HUES64 (cell line): ENCODE results near the gene KIF20B. TPM values are rescaled to one million over a fixed set of nuclear protein-coding genes. Genes with fewer than 3 reads are reported as not detected.
A peak's percentile ranks its signal among the peaks of the same experiment; 100 is the strongest.

Source experiments
- H3K27ac ChIP-seq: 2 replicates; pipeline ENCODE4 v1.7.0; 2013; ENCODE audit warnings: low read depth, low read length, inconsistent platforms
- H3K27me3 ChIP-seq: 2 replicates; pipeline ENCODE4 v1.6.1; 2013; ENCODE audit warnings: mild to moderate bottlenecking, low read length; ENCODE audit not compliant: insufficient read depth
- H3K36me3 ChIP-seq: 2 replicates; pipeline ENCODE4 v1.6.1; 2013; ENCODE audit warnings: mild to moderate bottlenecking, low read length; ENCODE audit not compliant: insufficient read depth
- H3K4me1 ChIP-seq: 2 replicates; pipeline ENCODE4 v1.6.1; 2013; ENCODE audit warnings: mild to moderate bottlenecking, low read length, moderate library complexity; ENCODE audit not compliant: insufficient read depth
- H3K4me3 ChIP-seq: 2 replicates; pipeline ENCODE4 v1.5.1; 2013; ENCODE audit warnings: mild to moderate bottlenecking, low read length, moderate library complexity
- H3K9ac ChIP-seq: 2 replicates; pipeline ENCODE4 v1.6.1; 2013; ENCODE audit warnings: mild to moderate bottlenecking, low read depth, low read length
- H3K9me3 ChIP-seq: 2 replicates; pipeline ENCODE4 v1.6.1; 2013; ENCODE audit warnings: low read depth, low read length; ENCODE audit not compliant: insufficient read depth
- WGBS: fragments of 150-250, 120-280 bp; methylation state at CpG from one replicate; pipeline ENCODE4 v1.1.7; 2013; ENCODE audit warnings: missing lambda C conversion rate; 5-methylcytosine and 5-hydroxymethylcytosine counted together
- polyA plus RNA-seq, 2 experiments: library from polyadenylated mRNA; stranded (reverse); fragments of 50-300 nt; gene quantifications; one replicate each; pipeline ENCODE4 v1.2.3, GENCODE V29; 2013

KIF20B gene, protein sequence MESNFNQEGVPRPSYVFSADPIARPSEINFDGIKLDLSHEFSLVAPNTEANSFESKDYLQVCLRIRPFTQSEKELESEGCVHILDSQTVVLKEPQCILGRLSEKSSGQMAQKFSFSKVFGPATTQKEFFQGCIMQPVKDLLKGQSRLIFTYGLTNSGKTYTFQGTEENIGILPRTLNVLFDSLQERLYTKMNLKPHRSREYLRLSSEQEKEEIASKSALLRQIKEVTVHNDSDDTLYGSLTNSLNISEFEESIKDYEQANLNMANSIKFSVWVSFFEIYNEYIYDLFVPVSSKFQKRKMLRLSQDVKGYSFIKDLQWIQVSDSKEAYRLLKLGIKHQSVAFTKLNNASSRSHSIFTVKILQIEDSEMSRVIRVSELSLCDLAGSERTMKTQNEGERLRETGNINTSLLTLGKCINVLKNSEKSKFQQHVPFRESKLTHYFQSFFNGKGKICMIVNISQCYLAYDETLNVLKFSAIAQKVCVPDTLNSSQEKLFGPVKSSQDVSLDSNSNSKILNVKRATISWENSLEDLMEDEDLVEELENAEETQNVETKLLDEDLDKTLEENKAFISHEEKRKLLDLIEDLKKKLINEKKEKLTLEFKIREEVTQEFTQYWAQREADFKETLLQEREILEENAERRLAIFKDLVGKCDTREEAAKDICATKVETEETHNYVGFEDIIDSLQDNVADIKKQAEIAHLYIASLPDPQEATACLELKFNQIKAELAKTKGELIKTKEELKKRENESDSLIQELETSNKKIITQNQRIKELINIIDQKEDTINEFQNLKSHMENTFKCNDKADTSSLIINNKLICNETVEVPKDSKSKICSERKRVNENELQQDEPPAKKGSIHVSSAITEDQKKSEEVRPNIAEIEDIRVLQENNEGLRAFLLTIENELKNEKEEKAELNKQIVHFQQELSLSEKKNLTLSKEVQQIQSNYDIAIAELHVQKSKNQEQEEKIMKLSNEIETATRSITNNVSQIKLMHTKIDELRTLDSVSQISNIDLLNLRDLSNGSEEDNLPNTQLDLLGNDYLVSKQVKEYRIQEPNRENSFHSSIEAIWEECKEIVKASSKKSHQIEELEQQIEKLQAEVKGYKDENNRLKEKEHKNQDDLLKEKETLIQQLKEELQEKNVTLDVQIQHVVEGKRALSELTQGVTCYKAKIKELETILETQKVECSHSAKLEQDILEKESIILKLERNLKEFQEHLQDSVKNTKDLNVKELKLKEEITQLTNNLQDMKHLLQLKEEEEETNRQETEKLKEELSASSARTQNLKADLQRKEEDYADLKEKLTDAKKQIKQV (N-terminal part only)
- polyA plus RNA-seq (2013, experiment 1 of 2): 29.5 TPM
- polyA plus RNA-seq (2013, experiment 2 of 2): 30.3 TPM

- H3K27ac ChIP-seq: peak within 1 kb of the TSS; percentile 82
- H3K4me3 ChIP-seq: peak within 1 kb of the TSS; percentile 82
- peak within 1 kb of the TSS; percentile 86 for H3K9ac ChIP-seq
- H3K27me3 ChIP-seq: no peaks in the 10 kb centered on the region
- H3K36me3 ChIP-seq: peaks cover 9% of the 10 kb centered on the region
- peaks cover 26% of the 10 kb centered on the region for H3K4me1 ChIP-seq
- WGBS: under 1% methylated on average over 48 of the region's 48 CpGs
- no peaks in the 10 kb centered on the region for H3K9me3 ChIP-seq
Measured at GRCh38 chr10:89701242-89702120, at the start of gene KIF20B. Gene KIF20B (plus strand): TSS chr10:89701590. CDS start chr10:89705295, 3,705 bp downstream.

- Histone ChIP-seq H3K9me3 (peaks cover 11% of the 10 kb centered on the region; the same call in 1 of the 2 replicates), H3K36me3 (no peaks in the 10 kb centered on the region), H3K4me3 (no peak overlapping the region), H3K4me1 (no peaks in the 10 kb centered on the region; the same call in 1 of the 2 replicates), H3K27ac (no peak overlapping the region), H3K27me3 (no peaks in the 10 kb centered on the region), H3K9ac (no peak overlapping the region)
- WGBS: 98% methylated on average over 3 of the region's 3 CpGs
Measured at GRCh38 chr10:89651916-89652573, 49.3 kb upstream of the KIF20B start.

GRCh38 chr10:89652806-89653370 lies 48.5 kb upstream of the KIF20B start:
- no peaks in the 10 kb centered on the region for H3K36me3 ChIP-seq
- H3K4me3 ChIP-seq: no peak overlapping the region
- H3K27me3 ChIP-seq: no peaks in the 10 kb centered on the region
- no peaks in the 10 kb centered on the region; the same call in 1 of the 2 replicates for H3K4me1 ChIP-seq
- H3K9me3 ChIP-seq: peaks cover 11% of the 10 kb centered on the region; the same call in 1 of the 2 replicates
- H3K9ac ChIP-seq: no peak overlapping the region
- WGBS: 95% methylated on average over 3 of the region's 3 CpGs
- H3K27ac ChIP-seq: no peak overlapping the region

DNA sequence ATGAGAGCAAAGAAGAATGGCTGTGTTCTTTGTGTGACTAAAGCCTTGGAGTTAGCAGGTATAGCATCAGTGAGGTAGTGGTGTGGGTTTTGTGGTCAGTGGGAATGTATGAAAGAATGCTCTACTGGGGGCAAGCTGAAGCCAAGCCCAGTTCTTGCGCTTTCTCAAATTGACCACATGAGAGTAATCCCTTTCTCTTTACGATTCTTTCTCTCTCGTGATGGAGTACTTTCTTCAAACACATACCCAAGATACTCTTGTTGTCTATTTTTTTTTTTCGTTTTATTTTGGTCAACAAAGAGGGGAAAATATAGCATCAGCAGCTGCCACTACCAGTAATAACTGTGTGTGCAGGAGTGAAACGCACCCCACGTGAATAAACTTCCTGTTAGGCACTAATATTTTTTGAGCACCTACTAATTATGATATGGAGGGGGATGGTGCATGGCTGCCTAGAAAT lies 48.0 kb upstream of the KIF20B start:
- H3K27ac ChIP-seq: no peak overlapping the region
- WGBS: 82% methylated on average over 6 of the region's 6 CpGs
- no peak overlapping the region for H3K4me3 ChIP-seq
- no peaks in the 10 kb centered on the region for H3K36me3 ChIP-seq
- H3K4me1 ChIP-seq: no peaks in the 10 kb centered on the region; the same call in 1 of the 2 replicates
- peaks cover 11% of the 10 kb centered on the region; the same call in 1 of the 2 replicates for H3K9me3 ChIP-seq
- H3K9ac ChIP-seq: no peak overlapping the region
- no peaks in the 10 kb centered on the region for H3K27me3 ChIP-seq

DNA sequence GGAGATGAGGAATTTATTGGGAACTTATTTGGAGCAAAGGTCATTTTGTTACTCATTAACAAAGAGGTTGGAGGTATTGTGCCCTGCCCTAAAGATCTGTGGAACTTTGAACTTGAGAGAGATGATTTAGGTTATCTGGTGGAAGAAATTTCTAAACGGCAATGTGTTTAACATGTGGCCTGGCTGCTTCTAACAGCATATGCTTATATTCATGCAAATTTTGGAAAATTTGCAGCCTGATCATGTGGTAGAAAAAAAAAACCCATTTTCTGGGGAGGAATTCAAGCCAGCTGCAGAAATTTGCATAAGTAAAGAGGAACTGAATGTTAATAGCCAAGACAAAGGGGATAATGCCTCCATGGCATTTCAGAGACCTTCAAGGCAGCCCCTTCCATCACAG lies 45.7 kb upstream of the KIF20B start:
- 89% methylated on average over 1 of the region's 1 CpG for WGBS
- H3K4me3 ChIP-seq: no peak overlapping the region
- H3K36me3 ChIP-seq: no peaks in the 10 kb centered on the region
- H3K27ac ChIP-seq: no peak overlapping the region
- no peak overlapping the region for H3K9ac ChIP-seq
- no peaks in the 10 kb centered on the region; the same call in 1 of the 2 replicates for H3K4me1 ChIP-seq
- no peaks in the 10 kb centered on the region for H3K27me3 ChIP-seq
- peaks cover 11% of the 10 kb centered on the region; the same call in 1 of the 2 replicates for H3K9me3 ChIP-seq

DNA sequence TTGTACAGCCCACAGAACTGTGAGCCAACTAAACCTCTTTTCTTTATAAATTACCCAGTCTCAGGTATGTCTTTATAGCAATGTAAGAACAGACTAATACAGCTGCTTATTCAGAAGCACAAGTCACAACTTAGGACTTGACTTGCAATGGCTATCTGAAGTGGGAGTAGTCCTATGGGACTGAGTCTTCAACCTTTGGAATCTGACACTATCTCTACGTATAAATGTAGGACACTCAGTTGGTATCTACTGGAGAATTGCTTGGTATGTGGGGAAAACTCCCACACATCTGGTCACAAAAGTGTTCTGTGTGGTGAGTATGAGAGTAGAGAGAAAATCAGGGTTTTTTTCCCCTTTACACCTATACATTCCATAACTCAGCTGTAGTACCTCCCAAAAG lies 44.1 kb upstream of the KIF20B start:
- H3K9me3 ChIP-seq: peaks cover 11% of the 10 kb centered on the region; the same call in 1 of the 2 replicates
- no peaks in the 10 kb centered on the region for H3K4me1 ChIP-seq
- no peak overlapping the region for H3K4me3 ChIP-seq
- no peaks in the 10 kb centered on the region for H3K27me3 ChIP-seq
- no peak overlapping the region for H3K27ac ChIP-seq
- H3K9ac ChIP-seq: no peak overlapping the region
- H3K36me3 ChIP-seq: no peaks in the 10 kb centered on the region
- WGBS: 100% methylated on average over 1 of the region's 1 CpG

DNA sequence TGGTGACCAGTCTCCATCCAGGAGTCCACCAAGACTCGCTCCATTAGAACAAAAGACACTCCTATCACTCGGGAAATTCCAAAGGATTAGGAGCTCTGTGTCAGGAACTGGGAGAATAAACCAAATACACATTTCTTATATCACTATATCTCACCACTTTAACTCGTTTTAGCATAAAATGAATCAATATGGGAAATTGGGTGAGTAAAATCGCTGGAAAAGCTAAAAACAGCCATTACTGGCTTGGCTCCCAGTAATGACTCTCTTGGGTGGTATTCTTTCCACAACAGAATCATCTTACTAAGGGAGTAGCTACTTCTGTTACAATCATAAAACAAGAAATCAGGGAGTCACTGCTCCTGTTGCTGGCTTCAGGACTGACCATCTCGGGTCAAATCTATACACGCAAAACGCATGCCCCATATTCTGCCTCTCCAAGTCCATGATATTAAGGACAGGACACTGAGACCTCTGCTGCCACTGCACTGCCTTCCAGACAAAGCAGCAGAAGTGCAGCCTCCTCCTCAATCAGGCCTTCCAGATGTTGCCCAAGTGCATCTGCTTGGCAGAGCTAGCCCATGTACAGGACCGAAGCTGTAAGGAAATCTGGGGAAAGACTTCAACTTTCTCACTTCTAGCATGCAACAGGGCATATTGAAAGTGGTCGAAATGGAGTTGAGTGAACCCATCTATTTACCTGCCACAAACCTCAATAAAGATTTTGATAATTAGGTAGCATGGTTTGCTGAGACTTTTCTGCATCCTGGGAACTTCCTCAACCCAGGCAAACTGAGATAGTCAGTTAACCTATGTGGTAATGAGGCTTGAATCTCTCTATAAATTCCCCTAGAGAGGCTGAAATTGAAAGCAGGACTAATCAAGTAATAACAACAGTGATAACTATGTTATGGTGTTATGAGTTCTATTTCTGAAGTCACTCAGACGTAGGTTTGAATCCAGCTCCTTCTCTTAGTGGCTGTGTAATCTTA lies 42.0 kb upstream of the KIF20B start:
- Histone ChIP-seq H3K4me3 (no peak overlapping the region), H3K4me1 (no peaks in the 10 kb centered on the region), H3K36me3 (no peaks in the 10 kb centered on the region), H3K27me3 (no peaks in the 10 kb centered on the region), H3K9me3 (peaks cover 11% of the 10 kb centered on the region; the same call in 1 of the 2 replicates), H3K9ac (no peak overlapping the region), H3K27ac (no peak overlapping the region)
- WGBS: 98% methylated on average over 9 of the region's 10 CpGs

DNA sequence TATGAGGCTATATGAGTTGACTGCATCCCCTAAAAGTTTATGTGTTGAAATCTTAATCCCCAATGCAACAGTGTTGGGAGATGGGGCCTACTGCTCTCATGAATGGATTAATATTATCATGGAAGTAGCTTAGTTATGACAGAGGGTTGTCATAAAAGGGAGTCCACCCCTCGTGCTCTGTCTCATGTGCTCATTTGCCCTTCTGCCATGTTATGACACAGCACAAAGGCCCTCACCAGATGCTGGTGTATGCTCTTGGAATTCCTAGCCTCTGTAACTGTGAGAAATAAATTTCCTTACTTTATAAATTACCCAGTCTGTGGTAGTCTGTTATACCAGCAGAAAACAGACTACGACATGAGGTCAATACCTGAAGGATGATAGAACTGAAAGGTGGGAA lies 38.8 kb upstream of the KIF20B start:
- Histone ChIP-seq H3K4me3 (no peak overlapping the region), H3K9me3 (no peaks in the 10 kb centered on the region), H3K9ac (no peak overlapping the region), H3K4me1 (no peaks in the 10 kb centered on the region), H3K36me3 (no peaks in the 10 kb centered on the region), H3K27ac (no peak overlapping the region), H3K27me3 (no peaks in the 10 kb centered on the region)
- WGBS: 96% methylated on average over 2 of the region's 2 CpGs
